NCI-H1930 (cell line): Measurements from ENCODE around the gene SNRNP200.
"Not testable (repeated sequence)": the region's sequence is repeated elsewhere in the genome, so short reads cannot be mapped to it uniquely, and the experiment has no call there.

Source experiments
- DNase-seq, 2 experiments: peaks; one replicate each; lab custom pipeline; 2025; lab: John Stamatoyannopoulos, UW

The SNRNP200 gene

GRCh38 chr2:96274355-96275056 is 30.8 kb downstream of the SNRNP200 start:
- no peak for DNase-seq

DNA sequence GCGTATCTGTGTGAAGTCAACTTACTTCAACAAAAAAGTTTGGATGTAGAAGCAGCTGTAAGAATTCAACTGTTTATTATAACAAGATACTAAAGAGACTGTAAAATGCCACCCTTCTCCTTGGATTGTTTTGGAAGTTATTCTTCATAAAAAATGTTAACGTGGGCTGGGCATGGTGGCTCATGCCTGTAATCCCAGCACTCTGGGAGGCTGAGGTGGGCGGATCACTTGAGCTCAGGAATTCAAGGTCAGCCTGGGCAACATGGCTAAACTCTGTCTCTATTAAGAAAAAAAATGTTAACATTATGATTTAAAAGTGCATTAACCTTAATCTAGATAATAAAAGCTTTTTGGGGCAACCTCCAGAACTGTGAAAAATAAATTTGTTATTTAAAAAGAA is 31.6 kb downstream of the SNRNP200 start:
- no peak for DNase-seq

DNA sequence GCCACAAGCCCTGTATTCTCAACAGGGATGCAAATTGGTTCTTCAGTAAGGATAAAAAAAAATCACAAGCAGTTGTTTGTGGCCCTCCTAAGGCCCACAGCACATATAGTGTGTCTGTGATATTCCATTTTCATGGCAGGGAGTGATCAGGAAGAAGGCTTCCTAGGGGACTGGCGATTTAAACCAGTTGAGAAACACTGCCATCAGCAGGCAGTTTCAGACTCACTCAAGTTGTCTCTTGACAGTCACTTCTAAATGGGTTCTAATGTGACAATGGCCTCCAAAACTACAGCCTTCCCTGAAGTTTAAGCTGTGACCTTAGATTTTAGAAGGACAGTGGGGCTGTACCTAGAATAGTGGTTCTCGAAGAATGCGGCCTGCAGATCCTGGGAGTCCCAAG is 33.4 kb downstream of the SNRNP200 start:
- no peak for DNase-seq

- DNase-seq, result peak in 1 of 2 experiments; percentile 12
Measured at GRCh38 chr2:96267159-96267971, 38.0 kb downstream of the SNRNP200 start.

- DNase-seq, result peak; percentile 96
Measured at GRCh38 chr2:96265840-96266679, 39.3 kb downstream of the SNRNP200 start, which contains the start of the genes CIAO1 and TMEM127. CIAO1 (plus strand) TSS chr2:96266225; CDS start chr2:96266351, 126 bp downstream. TMEM127 (minus strand) TSS chr2:96265997; CDS start chr2:96265381, 616 bp downstream.

- no peak for DNase-seq
Measured at GRCh38 chr2:96265349-96265839, 40.0 kb downstream of the SNRNP200 start.

DNA sequence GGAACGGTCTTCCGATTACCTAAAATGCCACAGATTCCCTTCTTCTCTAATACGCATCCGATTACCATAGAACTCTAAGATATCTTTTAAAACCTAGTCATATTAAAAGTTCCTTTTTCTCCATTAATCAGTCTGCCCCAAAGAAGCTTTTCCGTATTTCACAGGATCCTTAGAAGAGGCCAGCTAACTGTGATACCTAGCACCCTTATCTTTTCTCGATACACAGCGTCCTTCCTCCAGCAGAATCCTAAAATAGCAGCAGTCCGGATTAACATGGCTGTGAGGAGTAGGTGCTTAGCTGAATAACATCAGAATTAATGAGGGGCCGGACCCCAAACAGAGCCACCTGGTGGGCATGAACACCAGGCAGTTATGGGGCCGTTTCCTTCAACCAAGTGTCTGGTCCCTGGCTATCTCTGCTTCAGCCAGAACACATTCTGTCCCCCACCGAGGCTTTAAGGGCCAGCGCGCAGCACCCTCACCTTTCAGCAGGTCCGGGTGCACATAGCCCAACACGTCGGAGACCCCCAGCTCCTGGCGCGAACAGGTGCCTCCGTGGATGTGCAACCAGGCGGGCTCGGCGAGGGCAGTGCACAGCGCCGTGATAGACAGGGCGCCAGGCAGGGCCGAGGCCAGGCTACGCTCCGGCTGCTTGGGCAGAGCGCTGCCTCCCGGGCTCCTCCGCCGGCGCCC is 40.5 kb downstream of the SNRNP200 start:
- DNase-seq, result peak in 1 of 2 experiments; percentile 22

DNA sequence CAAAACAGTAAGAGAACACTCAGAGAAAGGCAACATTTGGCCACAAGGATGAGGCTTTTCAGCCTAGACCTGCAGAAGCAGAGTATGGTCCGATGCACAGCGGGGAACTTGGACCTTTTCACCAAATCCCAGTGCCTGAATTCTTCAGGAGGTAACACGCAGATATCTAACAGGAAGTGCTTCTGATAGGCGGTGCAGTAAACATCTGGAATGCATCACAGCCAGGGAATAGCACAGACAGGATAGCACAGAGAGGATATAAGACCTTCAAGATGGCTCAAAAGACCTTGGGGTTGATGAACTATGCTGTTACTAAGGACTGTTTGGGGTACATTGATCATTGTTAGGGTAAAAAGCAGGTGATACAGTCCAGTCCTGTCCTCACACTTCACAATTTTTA is 41.3 kb downstream of the SNRNP200 start:
- no peak for DNase-seq

DNA sequence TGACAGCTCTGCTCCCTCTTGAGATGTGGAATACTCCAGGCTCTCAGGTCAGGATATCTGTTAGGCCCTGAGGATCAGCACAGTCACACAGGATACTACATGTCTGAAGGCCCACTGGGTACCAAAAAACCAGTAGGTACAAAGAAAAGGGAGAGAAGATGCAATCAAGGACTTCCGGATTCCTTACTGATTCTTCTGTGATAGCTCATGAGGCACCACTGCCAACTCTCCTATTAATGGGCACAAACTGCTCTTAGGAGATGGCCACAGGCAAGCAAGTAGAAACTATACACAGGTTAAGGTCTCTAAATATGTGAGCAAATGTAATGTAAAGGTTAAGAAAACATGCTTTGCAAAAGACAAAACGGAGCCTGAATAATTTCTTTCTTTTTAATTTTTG is 43.0 kb downstream of the SNRNP200 start:
- DNase-seq, result no peak

DNA sequence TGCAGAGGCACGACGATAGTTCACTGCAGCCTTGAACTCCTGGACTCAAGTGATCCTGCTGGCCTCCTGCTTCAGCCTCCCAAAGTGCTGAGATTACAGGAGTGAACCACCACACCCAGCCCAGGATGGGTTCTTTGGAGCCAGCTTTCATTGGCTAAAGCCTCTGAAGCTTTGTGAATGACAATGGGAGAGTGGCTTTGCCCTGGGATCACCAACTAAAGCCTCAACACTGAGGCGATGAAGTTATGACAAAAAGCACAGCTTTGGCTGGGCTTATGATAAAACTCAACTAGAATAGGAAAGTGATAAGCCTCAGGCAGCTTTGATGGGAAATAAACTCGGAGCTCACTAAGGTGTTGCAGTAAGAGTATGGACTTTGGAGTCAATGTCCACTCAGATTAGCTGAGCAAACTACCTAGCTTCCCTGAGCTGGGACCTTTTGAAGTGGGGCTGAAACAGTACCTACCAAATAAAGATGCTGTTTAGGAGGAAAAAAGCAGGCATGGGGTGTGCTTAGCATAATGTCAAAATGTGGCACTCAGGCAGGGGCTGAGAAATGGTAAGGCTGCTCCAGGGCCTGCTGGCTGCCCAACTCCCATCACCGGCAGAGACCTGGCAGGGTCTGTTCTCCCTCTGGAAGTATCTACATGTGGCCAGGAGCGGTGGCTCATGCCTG is 43.9 kb downstream of the SNRNP200 start:
- no peak for DNase-seq

DNA sequence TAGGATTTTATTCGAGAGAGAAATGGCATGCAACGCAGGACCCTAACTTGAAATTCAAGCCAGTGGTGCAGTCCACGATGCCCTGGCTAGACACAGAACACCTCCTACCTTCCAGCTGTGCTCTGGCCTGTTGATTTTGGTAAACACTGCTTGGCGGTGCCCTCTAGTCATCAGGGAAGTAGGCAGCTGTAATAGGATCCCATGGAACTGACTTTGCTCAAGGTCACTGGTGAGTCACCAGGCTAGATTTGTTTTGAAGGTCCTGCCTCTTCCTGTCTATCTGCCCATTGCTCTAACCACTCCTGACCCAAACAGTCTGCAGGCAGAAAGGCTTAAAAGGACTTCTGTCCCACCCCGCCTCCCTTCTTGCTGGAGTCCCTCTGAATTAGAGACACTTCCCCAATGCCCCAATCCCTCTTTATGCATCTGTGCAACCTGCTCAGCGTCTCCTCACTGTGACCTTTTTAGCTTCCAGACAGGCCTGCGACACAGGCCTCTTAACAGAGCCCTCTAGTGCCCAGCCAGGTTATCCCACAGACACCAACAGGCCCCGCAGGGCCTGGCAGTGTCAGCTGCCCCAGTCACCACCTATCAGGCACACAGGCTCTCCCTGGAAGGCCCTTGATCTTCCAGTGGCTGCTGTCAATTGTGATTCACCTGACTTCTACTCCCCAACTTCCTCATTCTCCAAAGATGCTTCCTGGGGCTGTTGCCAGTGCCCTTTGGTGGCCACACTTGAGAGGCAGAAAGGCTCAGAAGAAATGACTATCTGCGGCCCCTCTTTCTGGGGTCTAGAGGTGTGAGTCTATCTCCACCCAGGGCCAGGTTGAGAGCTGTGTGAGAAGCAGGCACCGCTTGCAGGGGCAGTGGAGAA is 44.7 kb downstream of the SNRNP200 start:
- DNase-seq, result no peak

DNA sequence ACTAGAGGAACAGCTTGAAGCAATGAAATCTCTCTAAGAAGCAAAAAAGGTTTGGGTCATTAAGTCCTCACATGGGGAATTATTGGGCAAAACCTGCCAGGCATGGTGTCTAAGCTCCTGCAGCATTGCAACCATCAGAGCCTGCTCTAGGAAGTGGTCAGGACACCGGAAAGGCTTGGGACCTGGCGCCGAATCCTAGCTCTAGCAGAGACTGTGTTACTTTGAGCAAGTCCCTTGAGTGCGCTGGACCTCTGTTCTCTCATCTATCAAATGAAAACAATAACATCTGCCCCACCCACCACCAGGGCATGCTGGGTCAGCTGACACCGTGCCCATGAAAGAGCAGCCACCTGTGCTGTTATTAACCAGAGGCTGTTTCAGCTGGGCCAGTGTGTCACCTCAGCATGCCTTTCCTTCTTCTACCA is 45.8 kb downstream of the SNRNP200 start:
- no peak for DNase-seq

- no peak for DNase-seq
Measured at GRCh38 chr2:96258166-96259022, 47.0 kb downstream of the SNRNP200 start.

DNA sequence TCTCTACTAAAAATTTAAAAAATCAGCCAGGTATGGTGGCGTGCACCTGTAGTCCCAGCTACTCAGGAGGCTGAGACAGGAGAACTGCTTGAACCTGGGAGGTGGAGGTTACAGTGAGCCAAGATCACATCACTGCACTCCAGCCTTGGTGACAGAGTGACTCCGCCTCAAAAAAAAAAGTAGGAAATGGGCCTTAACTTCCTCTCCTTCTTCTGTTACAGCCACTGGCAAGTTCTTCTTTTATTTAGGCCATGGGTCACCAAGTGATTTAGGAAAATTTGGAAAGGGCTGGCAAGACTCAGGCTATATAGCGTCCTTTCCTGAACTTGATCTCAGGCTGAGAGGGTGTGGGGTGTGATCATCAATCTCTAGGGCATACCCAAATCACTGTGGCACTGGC is 47.6 kb downstream of the SNRNP200 start:
- not testable (repeated sequence) for DNase-seq

GRCh38 chr2:96256611-96257113 is 48.7 kb downstream of the SNRNP200 start:
- no peak for DNase-seq

- no peak for DNase-seq
Measured at GRCh38 chr2:96254571-96254970, 50.8 kb downstream of the SNRNP200 start.

- DNase-seq, result no peak
Measured at GRCh38 chr2:96253006-96253405, 52.3 kb downstream of the SNRNP200 start.

- DNase-seq, result no peak
Measured at GRCh38 chr2:96252526-96252925, 52.8 kb downstream of the SNRNP200 start.
